PC-9 (cell line): ENCODE measurements around the gene CALN1.

Experiments used
- CTCF ChIP-seq: fragments of 200-600 bp; sonication (generic); conservative IDR thresholded peaks from 2 replicates; pipeline ENCODE4 v1.6.1; 2017; ENCODE audit warnings: mixed run types, antibody characterized with exemption, mild to moderate bottlenecking, moderate library complexity
- EZH2 ChIP-seq: fragments of 200-600 bp; sonication (generic); IDR thresholded peaks from 2 replicates; pipeline ENCODE4 v1.8.0; 2017; ENCODE audit warnings: antibody characterized with exemption, low read depth

GRCh38 chr7:71793251-71793650 lies 618.9 kb downstream of the CALN1 start:
- TF ChIP-seq EZH2 = no peak
- no peak for TF ChIP-seq CTCF
